Loucy (cell line): ENCODE data around the gene PCDHB11.

Experiments
- EZH2phosphoT487 ChIP-seq: fragments of 200-600 bp; IDR thresholded peaks from 2 replicates; pipeline ENCODE4 v1.6.1; 2018; ENCODE audit warnings: antibody characterized with exemption, mild to moderate bottlenecking, moderate library complexity, borderline replicate concordance
- TF ChIP-seq, protein P1 (sequence below): fragments of 200-600 bp; sonication (generic); conservative IDR thresholded peaks from 2 replicates; pipeline ENCODE4 v1.5.1; 2014; ENCODE audit warnings: mild to moderate bottlenecking, antibody characterized with exemption, low read length

DNA sequence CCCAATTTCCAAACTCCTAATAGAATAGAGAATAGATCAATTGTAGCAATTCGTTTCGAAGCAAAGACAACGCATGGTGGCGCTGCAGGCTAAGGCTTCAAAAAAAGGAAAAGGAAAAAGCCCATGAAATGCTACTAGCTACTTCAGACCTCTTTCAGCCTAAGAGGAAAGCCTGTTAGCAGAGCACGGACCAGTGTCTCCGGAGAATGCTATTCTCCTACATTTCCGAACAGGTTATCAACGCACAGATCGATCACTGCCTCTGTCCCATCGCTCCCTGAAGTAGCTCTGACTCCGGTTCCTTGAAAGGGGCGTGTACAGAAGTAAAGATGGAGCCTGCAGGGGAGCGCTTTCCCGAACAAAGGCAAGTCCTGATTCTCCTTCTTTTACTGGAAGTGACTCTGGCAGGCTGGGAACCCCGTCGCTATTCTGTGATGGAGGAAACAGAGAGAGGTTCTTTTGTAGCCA, 45.9 kb downstream of the PCDHB11 start, which contains the start of gene PCDHB15:
- TF ChIP-seq, protein P1, sequence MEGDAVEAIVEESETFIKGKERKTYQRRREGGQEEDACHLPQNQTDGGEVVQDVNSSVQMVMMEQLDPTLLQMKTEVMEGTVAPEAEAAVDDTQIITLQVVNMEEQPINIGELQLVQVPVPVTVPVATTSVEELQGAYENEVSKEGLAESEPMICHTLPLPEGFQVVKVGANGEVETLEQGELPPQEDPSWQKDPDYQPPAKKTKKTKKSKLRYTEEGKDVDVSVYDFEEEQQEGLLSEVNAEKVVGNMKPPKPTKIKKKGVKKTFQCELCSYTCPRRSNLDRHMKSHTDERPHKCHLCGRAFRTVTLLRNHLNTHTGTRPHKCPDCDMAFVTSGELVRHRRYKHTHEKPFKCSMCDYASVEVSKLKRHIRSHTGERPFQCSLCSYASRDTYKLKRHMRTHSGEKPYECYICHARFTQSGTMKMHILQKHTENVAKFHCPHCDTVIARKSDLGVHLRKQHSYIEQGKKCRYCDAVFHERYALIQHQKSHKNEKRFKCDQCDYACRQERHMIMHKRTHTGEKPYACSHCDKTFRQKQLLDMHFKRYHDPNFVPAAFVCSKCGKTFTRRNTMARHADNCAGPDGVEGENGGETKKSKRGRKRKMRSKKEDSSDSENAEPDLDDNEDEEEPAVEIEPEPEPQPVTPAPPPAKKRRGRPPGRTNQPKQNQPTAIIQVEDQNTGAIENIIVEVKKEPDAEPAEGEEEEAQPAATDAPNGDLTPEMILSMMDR, result no peak
- no peak for TF ChIP-seq EZH2phosphoT487
